NT2/D1 (cell line): ENCODE data around the gene ZNF470.

ENCODE experiments used
- DNase-seq: peaks from one replicate; pipeline ENCODE4 v3.0.0-alpha.2; 2011; ENCODE audit warnings: low read depth, low spot score
- H3K27me3 ChIP-seq: 2 replicates; pipeline ENCODE4 v1.6.0; 2011; ENCODE audit warnings: mild to moderate bottlenecking; ENCODE audit not compliant: insufficient read length, insufficient read depth
- H3K36me3 ChIP-seq: 2 replicates; pipeline ENCODE4 v1.6.1; 2011; ENCODE audit warnings: mild to moderate bottlenecking, low read length, mixed read lengths; ENCODE audit not compliant: insufficient read depth, insufficient read length
- H3K4me1 ChIP-seq: 2 replicates; pipeline ENCODE4 v1.5.1; 2011; ENCODE audit not compliant: insufficient read depth, insufficient read length
- H3K4me3 ChIP-seq: 2 replicates; pipeline ENCODE4 v1.5.1; 2011; ENCODE audit warnings: low read depth; ENCODE audit not compliant: insufficient read length
- H3K9ac ChIP-seq: 2 replicates; pipeline ENCODE4 v1.6.0; 2011; ENCODE audit warnings: low read depth; ENCODE audit not compliant: insufficient read length
- H3K9me3 ChIP-seq: 2 replicates; pipeline ENCODE4 v1.5.1; 2011; ENCODE audit warnings: mild to moderate bottlenecking, low read length; ENCODE audit not compliant: insufficient read depth
- SUZ12 ChIP-seq: IDR thresholded peaks from 2 replicates; pipeline ENCODE4 v1.6.1; 2011; ENCODE audit not compliant: insufficient read length, insufficient read depth; ENCODE audit errors: extremely low read depth
- YY1 ChIP-seq: IDR thresholded peaks from 2 replicates; pipeline ENCODE4 v1.6.1; 2011; ENCODE audit not compliant: insufficient read length, insufficient read depth
- ZNF274 ChIP-seq: IDR thresholded peaks from 2 replicates; pipeline ENCODE4 v1.6.1; 2011; ENCODE audit warnings: mild to moderate bottlenecking, low read depth, low read length

ZNF470 gene

GRCh38 chr19:56594783-56595547 is 27.7 kb downstream of the ZNF470 start, which contains the start of gene ZNF71:
ZNF71 (plus strand) TSS chr19:56595302; CDS start chr19:56601559, 6,257 bp downstream.
- peak; percentile 75 for DNase-seq
- H3K9ac ChIP-seq: peak within 1 kb of the TSS; percentile 95
- peaks cover 3% of the 10 kb centered on the region for H3K4me1 ChIP-seq
- TF ChIP-seq ZNF274 (no peak), YY1 (no peak)
- no peaks in the 10 kb centered on the region for H3K27me3 ChIP-seq
- peak within 1 kb of the TSS; percentile 94 for H3K4me3 ChIP-seq
- no peaks in the 10 kb centered on the region for H3K9me3 ChIP-seq
- peaks cover 18% of the 10 kb centered on the region for H3K36me3 ChIP-seq

GRCh38 chr19:56595548-56595899 is 28.3 kb downstream of the ZNF470 start:
- Histone ChIP-seq H3K9me3 (no peaks in the 10 kb centered on the region), H3K9ac (peak overlapping the region; percentile 95), H3K36me3 (peaks cover 18% of the 10 kb centered on the region), H3K4me3 (peak overlapping the region; percentile 94), H3K4me1 (peaks cover 3% of the 10 kb centered on the region), H3K27me3 (no peaks in the 10 kb centered on the region)
- no peak for DNase-seq
- no peak for TF ChIP-seq ZNF274

GRCh38 chr19:56596676-56597075 is 29.4 kb downstream of the ZNF470 start:
- Histone ChIP-seq H3K27me3 (no peaks in the 10 kb centered on the region), H3K4me3 (no peak overlapping the region), H3K36me3 (peaks cover 30% of the 10 kb centered on the region), H3K4me1 (peaks cover 3% of the 10 kb centered on the region), H3K9me3 (no peaks in the 10 kb centered on the region), H3K9ac (no peak overlapping the region)
- DNase-seq: no peak
- no peak for TF ChIP-seq SUZ12
- no peak for TF ChIP-seq ZNF274
- TF ChIP-seq YY1: no peak

GRCh38 chr19:56597696-56598095 is 30.4 kb downstream of the ZNF470 start:
- no peak overlapping the region for H3K4me3 ChIP-seq
- no peaks in the 10 kb centered on the region for H3K27me3 ChIP-seq
- TF ChIP-seq ZNF274 (no peak), YY1 (no peak), SUZ12 (no peak)
- H3K9ac ChIP-seq: no peak overlapping the region
- no peak for DNase-seq
- H3K4me1 ChIP-seq: peaks cover 3% of the 10 kb centered on the region
- peaks cover 37% of the 10 kb centered on the region for H3K36me3 ChIP-seq
- H3K9me3 ChIP-seq: no peaks in the 10 kb centered on the region

- Histone ChIP-seq H3K36me3 (peaks cover 50% of the 10 kb centered on the region), H3K9me3 (no peaks in the 10 kb centered on the region), H3K4me1 (no peaks in the 10 kb centered on the region), H3K27me3 (no peaks in the 10 kb centered on the region), H3K9ac (no peak overlapping the region), H3K4me3 (no peak overlapping the region)
- DNase-seq: no peak
- TF ChIP-seq ZNF274 (no peak), SUZ12 (no peak)
Measured at GRCh38 chr19:56601375-56601774, 34.1 kb downstream of the ZNF470 start.

DNA sequence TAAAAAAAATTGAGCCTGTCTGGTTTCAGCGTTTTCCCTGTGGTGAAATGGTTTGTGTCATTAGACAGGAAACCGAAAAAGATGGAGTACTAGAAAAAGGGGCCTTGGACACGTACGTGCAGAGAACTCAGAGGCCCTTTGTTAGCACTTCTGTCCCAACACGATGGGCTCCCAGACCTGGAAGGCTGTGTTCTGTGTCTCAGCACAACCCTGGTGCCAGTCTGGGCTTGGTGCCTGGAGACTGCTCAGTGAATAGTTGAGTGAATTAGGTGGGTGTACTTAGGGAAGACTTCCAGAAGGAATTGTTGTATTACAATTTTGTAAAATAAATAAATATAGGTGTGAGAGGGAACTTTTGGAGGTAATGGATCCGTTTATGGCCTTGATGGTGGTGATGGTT is 36.6 kb downstream of the ZNF470 start:
- peaks cover 31% of the 10 kb centered on the region for H3K36me3 ChIP-seq
- no peaks in the 10 kb centered on the region for H3K4me1 ChIP-seq
- no peak overlapping the region for H3K9ac ChIP-seq
- H3K9me3 ChIP-seq: no peaks in the 10 kb centered on the region
- DNase-seq: no peak
- no peaks in the 10 kb centered on the region for H3K27me3 ChIP-seq
- no peak overlapping the region for H3K4me3 ChIP-seq
- TF ChIP-seq YY1 (no peak), SUZ12 (no peak), ZNF274 (no peak)

DNA sequence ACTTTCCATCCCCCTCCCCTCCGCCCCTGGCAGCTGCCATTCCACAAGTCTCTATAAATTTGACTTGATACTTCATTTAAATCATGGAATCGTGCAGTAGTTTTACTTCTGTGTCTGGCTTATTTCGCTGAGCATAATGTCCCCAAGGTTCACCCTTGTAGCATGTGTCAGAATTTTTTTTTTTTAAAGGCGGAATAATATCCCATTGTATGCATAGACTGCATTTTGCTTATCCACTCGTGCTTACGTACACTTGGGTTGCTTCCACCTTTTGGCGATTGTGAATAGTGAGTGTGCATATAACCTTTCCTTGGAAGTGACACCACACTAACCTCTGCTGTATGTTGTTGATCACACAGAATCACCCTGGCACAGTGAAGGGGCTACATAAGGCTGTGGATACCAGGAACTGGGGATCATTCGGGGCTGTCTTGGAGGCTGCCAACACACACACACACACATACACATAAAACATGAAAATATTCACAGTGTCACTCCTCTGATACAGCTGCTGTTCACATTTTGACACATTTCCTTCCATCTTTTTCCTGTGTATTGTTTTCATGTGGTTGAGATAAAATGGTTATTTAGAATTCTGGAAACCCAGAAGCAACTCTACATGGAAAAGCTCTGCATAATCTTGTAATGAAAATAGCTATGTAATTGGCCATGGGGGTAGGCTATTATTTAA is 41.2 kb downstream of the ZNF470 start:
- H3K4me3 ChIP-seq: no peak overlapping the region
- H3K9me3 ChIP-seq: no peaks in the 10 kb centered on the region
- TF ChIP-seq SUZ12 (no peak), YY1 (no peak)
- no peaks in the 10 kb centered on the region for H3K4me1 ChIP-seq
- no peak for DNase-seq
- H3K9ac ChIP-seq: no peak overlapping the region
- H3K27me3 ChIP-seq: no peaks in the 10 kb centered on the region
- H3K36me3 ChIP-seq: peaks cover 17% of the 10 kb centered on the region
